Ovary (tissue), 9 donors: ENCODE results near the gene SLC1A3. TPM values are rescaled to one million over a fixed set of nuclear protein-coding genes. Genes with fewer than 3 reads are reported as not detected.

Source experiments
- DNase-seq, 5 donors: peaks; one replicate each; pipeline ENCODE4 v3.0.0-alpha.2; 2019 to 2020
- H3K27ac ChIP-seq, 2 donors: fragments of 200-600 bp; one replicate each; pipeline versions ENCODE4 v1.5.1 to v1.8.0; 2019 to 2022
- H3K27me3 ChIP-seq: fragments of 200-600 bp; one replicate; pipeline ENCODE4 v1.8.0; 2022
- H3K36me3 ChIP-seq: fragments of 200-600 bp; sonication (generic); one replicate; pipeline ENCODE4 v1.5.1; 2019
- H3K4me1 ChIP-seq: one replicate; pipeline ENCODE4 v1.8.1; 2013; ENCODE audit warnings: mild to moderate bottlenecking, moderate library complexity; ENCODE audit not compliant: insufficient read depth
- H3K4me3 ChIP-seq: fragments of 200-600 bp; sonication (generic); one replicate; pipeline ENCODE4 v1.5.1; 2017
- H3K9me3 ChIP-seq, 2 donors: fragments of 200-600 bp in 1 of 2; sonication (generic) in 1 of 2; one replicate each; pipeline versions ENCODE4 v1.5.1 to v1.8.1; 2013 to 2019; ENCODE audit warnings: mild to moderate bottlenecking in 1 of 2, moderate library complexity in 1 of 2
- CTCF ChIP-seq, 3 donors: fragments of 450-650 bp in 2 of 3; fragments of 200-600 bp in 1 of 3; IDR thresholded peaks; one replicate each; pipeline versions ENCODE4 v1.5.1 to v1.8.0; 2016 to 2022; ENCODE audit warnings: antibody characterized with exemption in 3 of 3, mild to moderate bottlenecking in 1 of 3
- EP300 ChIP-seq: sonication (generic); formaldehyde crosslinking; IDR thresholded peaks from one replicate; pipeline ENCODE4 v1.6.1; 2017; ENCODE audit warnings: antibody characterized with exemption
- POLR2A ChIP-seq: fragments of 450-650 bp; IDR thresholded peaks from one replicate; pipeline ENCODE4 v1.6.1; 2017; ENCODE audit warnings: antibody characterized with exemption, mild to moderate bottlenecking, moderate library complexity
- WGBS, 3 donors: extraction: QIAGEN DNeasy Blood & Tissue Kit in 1 of 3; methylation state at CpG; one replicate each; pipeline versions ENCODE4 v1.1.5 to v1.1.7; 2013 to 2017; 5-methylcytosine and 5-hydroxymethylcytosine counted together
- intact Hi-C, 4 donors: fragments of 100-400 bp; cut with DNase I; formaldehyde crosslinking; loops; one replicate each; pipeline versions ENCODE4 v1.11.0 to v1.15.1; 2022 to 2023
- polyA plus RNA-seq, 2 donors: library from polyadenylated mRNA; stranded (reverse); fragments of 200-250 nt in 1 of 2; fragments of 350-450 nt in 1 of 2; fragmentation: Illumina TruSeq in 1 of 2; extraction: RNeasy Lipid Tissue Mini Kit (QIAGEN cat#74804) in 1 of 2; gene quantifications; one replicate each; pipeline ENCODE4 v1.2.3, GENCODE V29; 2013 to 2014
- total RNA-seq, 7 donors: library from RNA; depleted of rRNA in 2 of 7; stranded (reverse); fragments of >200 nt in 2 of 7; fragmentation: NEBNext Ultra II Directional in 3 of 7; extraction: Animal tissue kit (Norgen Biotek cat#: 25700) in 3 of 7; gene quantifications; one replicate each; pipeline versions ENCODE4 v1.1.0 to v1.2.4, GENCODE V29; 2016 to 2023
- donor health status: DM: no; HTN: no; CAD: no; lungs with moderate emphysema.
- donor health status: DM: no; HTN: no; CAD: no.
- donor health status: Bipolar disorder and iron deficiency.
- donor health status: DM: yes; HTN: yes; CAD: no.
- donor health status: DM: no; HTN: no; CAD: no.
- donor health status: DM: yes; HTN: yes; CAD: no.

SLC1A3 gene
- total and polyA plus RNA-seq, 9 donors = 5.2 to 72.3 (median 36.7) TPM

- Histone ChIP-seq H3K27ac (no peak overlapping the region), H3K9me3 (no peaks in the 10 kb centered on the region), H3K4me1 (no peaks in the 10 kb centered on the region), H3K27me3 (no peaks in the 10 kb centered on the region), H3K4me3 (no peak overlapping the region), H3K36me3 (no peaks in the 10 kb centered on the region)
- 75 to 78% (median 77%) methylated on average over 9 of the region's 9 CpGs for WGBS, 3 donors
- intact Hi-C loops = no loop called here
- no peak for TF ChIP-seq EP300
- no peak for TF ChIP-seq CTCF (IDR thresholded peaks at IDR 0.05)
- TF ChIP-seq POLR2A = no peak
- no peak for DNase-seq
These were observed 17.4 kb downstream of the SLC1A3 start for GRCh38 chr5:36623832-36624231.

GRCh38 chr5:36624277-36624676 lies 17.9 kb downstream of the SLC1A3 start:
- TF ChIP-seq CTCF (IDR thresholded peaks at IDR 0.05) (no peak), EP300 (no peak), POLR2A (no peak)
- Histone ChIP-seq H3K4me1 (no peaks in the 10 kb centered on the region), H3K36me3 (no peaks in the 10 kb centered on the region), H3K4me3 (no peak overlapping the region), H3K27me3 (no peaks in the 10 kb centered on the region), H3K27ac (no peak overlapping the region), H3K9me3 (no peaks in the 10 kb centered on the region)
- 87 to 92% (median 91%) methylated on average over 8 of the region's 8 CpGs for WGBS, 3 donors
- intact Hi-C loops = no loop called here
- no peak for DNase-seq

GRCh38 chr5:36628695-36629094 lies 22.3 kb downstream of the SLC1A3 start:
- Histone ChIP-seq H3K4me3 (no peak overlapping the region), H3K27me3 (no peaks in the 10 kb centered on the region), H3K36me3 (no peaks in the 10 kb centered on the region), H3K27ac (no peak overlapping the region), H3K4me1 (no peaks in the 10 kb centered on the region), H3K9me3 (no peaks in the 10 kb centered on the region)
- no peak for DNase-seq
- no peak for TF ChIP-seq CTCF (IDR thresholded peaks at IDR 0.05)
- no peak for TF ChIP-seq POLR2A
- TF ChIP-seq EP300 = no peak
- WGBS, 3 donors = 72 to 81% (median 80%) methylated on average over 2 of the region's 2 CpGs
- intact Hi-C loops = no loop called here

GRCh38 chr5:36629729-36630128 lies 23.3 kb downstream of the SLC1A3 start:
- no peak for DNase-seq
- WGBS, 3 donors = 85 to 91% (median 90%) methylated on average over 8 of the region's 8 CpGs
- Histone ChIP-seq H3K27ac (no peak overlapping the region), H3K9me3 (no peaks in the 10 kb centered on the region), H3K27me3 (no peaks in the 10 kb centered on the region), H3K4me1 (no peaks in the 10 kb centered on the region), H3K4me3 (no peak overlapping the region), H3K36me3 (no peaks in the 10 kb centered on the region)
- TF ChIP-seq CTCF (IDR thresholded peaks at IDR 0.05) = no peak
- no peak for TF ChIP-seq POLR2A
- TF ChIP-seq EP300 = no peak
- intact Hi-C loops = no loop called here
